Fibroblast of lung (primary cell): ENCODE measurements around the gene PCLO.

Experiments used
- CTCF ChIP-seq, 2 donors: IDR thresholded peaks in 1 of 2; conservative IDR thresholded peaks in 1 of 2; 1 replicate in 1 of 2; 2 replicates in 1 of 2; pipeline ENCODE4 v1.5.1; 2011 to 2012; ENCODE audit warnings: low read length in 2 of 2, control low read depth in 1 of 2, inconsistent platforms in 1 of 2, low read depth in 1 of 2, mild to moderate bottlenecking in 1 of 2
- EZH2 ChIP-seq: IDR thresholded peaks from 2 replicates; pipeline ENCODE4 v1.5.1; 2012; ENCODE audit warnings: low read length, control low read depth, mild to moderate bottlenecking; ENCODE audit errors: missing control alignments

GRCh38 chr7:82945480-82945879 is 217.2 kb downstream of the PCLO start:
- no peak for TF ChIP-seq CTCF (conservative IDR thresholded peaks at IDR 0.05 in 1 of 2, IDR thresholded peaks at IDR 0.05 in 1 of 2; ENCODE audit: low read depth in 1 of 2, low read length in 2 of 2)
- TF ChIP-seq EZH2 = no peak
